ENCODE results near the gene CHKA.

The CHKA gene

GRCh38 chr11:68064926-68065325, 56.3 kb downstream of the CHKA start:
- Histone ChIP-seq H3K4me1 (ENCODE audit: control insufficient read depth, low read depth, low read length) (no peaks in the 10 kb centered on the region), H2AK5ac (ENCODE audit: low read length) (no peak overlapping the region), H4K5ac (ENCODE audit: low read length) (no peak overlapping the region), H3K4me2 (ENCODE audit: low read length) (no peak overlapping the region), H3K79me1 (ENCODE audit: low read length) (no peaks in the 10 kb centered on the region), H3K36me3 (ENCODE audit: control insufficient read depth, insufficient read depth, low read length) (peaks cover 20% of the 10 kb centered on the region), H3K9ac (ENCODE audit: low read length) (no peak overlapping the region), H3K56ac (ENCODE audit: low read length) (no peak overlapping the region), H2BK15ac (replicated peaks; ENCODE audit: low read depth) (no peak overlapping the region), H3K4me3 (ENCODE audit: low read length) (no peak overlapping the region), H4K8ac (ENCODE audit: low read depth, low read length) (no peak overlapping the region), H3K4ac (ENCODE audit: low read depth, low read length) (no peak overlapping the region), H2BK5ac (ENCODE audit: low read length) (no peak overlapping the region), H3K27ac (ENCODE audit: low read depth, low read length) (no peak overlapping the region), H3K79me2 (ENCODE audit: control insufficient read depth, insufficient read depth, low read length) (no peaks in the 10 kb centered on the region), H2BK120ac (ENCODE audit: low read depth, low read length) (no peak overlapping the region), H3K18ac (ENCODE audit: low read length) (no peak overlapping the region), H3K27me3 (ENCODE audit: insufficient read depth, low read length, poor library complexity) (no peaks in the 10 kb centered on the region), H3K23ac (ENCODE audit: low read length) (no peak overlapping the region)
- DNase-seq: no peak
- WGBS (ENCODE audit: extremely low coverage, insufficient coverage, low lambda C conversion rate): no CpG with 5 or more reads among the region's 2 CpGs

GRCh38 chr11:68061508-68061907, 59.7 kb downstream of the CHKA start:
- Histone ChIP-seq H3K79me2 (ENCODE audit: control insufficient read depth, insufficient read depth, low read length) (no peaks in the 10 kb centered on the region), H3K27ac (ENCODE audit: low read depth, low read length) (no peak overlapping the region), H3K36me3 (ENCODE audit: control insufficient read depth, insufficient read depth, low read length) (peaks cover 13% of the 10 kb centered on the region), H3K79me1 (ENCODE audit: low read length) (no peaks in the 10 kb centered on the region), H3K18ac (ENCODE audit: low read length) (no peak overlapping the region), H4K5ac (ENCODE audit: low read length) (no peak overlapping the region), H2BK120ac (ENCODE audit: low read depth, low read length) (no peak overlapping the region), H3K4ac (ENCODE audit: low read depth, low read length) (no peak overlapping the region), H4K8ac (ENCODE audit: low read depth, low read length) (no peak overlapping the region), H3K27me3 (ENCODE audit: insufficient read depth, low read length, poor library complexity) (no peaks in the 10 kb centered on the region), H2AK5ac (ENCODE audit: low read length) (no peak overlapping the region), H3K4me1 (ENCODE audit: control insufficient read depth, low read depth, low read length) (no peaks in the 10 kb centered on the region), H3K56ac (ENCODE audit: low read length) (no peak overlapping the region), H2BK15ac (replicated peaks; ENCODE audit: low read depth) (no peak overlapping the region), H3K9ac (ENCODE audit: low read length) (no peak overlapping the region), H3K4me3 (ENCODE audit: low read length) (no peak overlapping the region), H2BK5ac (ENCODE audit: low read length) (no peak overlapping the region), H3K23ac (ENCODE audit: low read length) (no peak overlapping the region), H3K4me2 (ENCODE audit: low read length) (no peak overlapping the region)
- DNase-seq: no peak
- no CpG with 5 or more reads among the region's 7 CpGs for WGBS (ENCODE audit: extremely low coverage, insufficient coverage, low lambda C conversion rate)

- no peak overlapping the region for H2AK5ac ChIP-seq (ENCODE audit: low read length)
- H3K9ac ChIP-seq (ENCODE audit: low read length): no peak overlapping the region
- no peaks in the 10 kb centered on the region for H3K4me1 ChIP-seq (ENCODE audit: control insufficient read depth, low read depth, low read length)
- DNase-seq: no peak
- no peak overlapping the region for H2BK15ac ChIP-seq (replicated peaks; ENCODE audit: low read depth)
- H3K4ac ChIP-seq (ENCODE audit: low read depth, low read length): no peak overlapping the region
- H3K79me1 ChIP-seq (ENCODE audit: low read length): no peaks in the 10 kb centered on the region
- H3K27me3 ChIP-seq (ENCODE audit: insufficient read depth, low read length, poor library complexity): no peaks in the 10 kb centered on the region
- no peak overlapping the region for H3K4me2 ChIP-seq (ENCODE audit: low read length)
- no peak overlapping the region for H3K23ac ChIP-seq (ENCODE audit: low read length)
- H3K56ac ChIP-seq (ENCODE audit: low read length): no peak overlapping the region
- H4K8ac ChIP-seq (ENCODE audit: low read depth, low read length): no peak overlapping the region
- H3K36me3 ChIP-seq (ENCODE audit: control insufficient read depth, insufficient read depth, low read length): peaks cover 11% of the 10 kb centered on the region
- WGBS (ENCODE audit: extremely low coverage, insufficient coverage, low lambda C conversion rate): no CpG with 5 or more reads among the region's 4 CpGs
- no peak overlapping the region for H3K4me3 ChIP-seq (ENCODE audit: low read length)
- H4K5ac ChIP-seq (ENCODE audit: low read length): no peak overlapping the region
- no peak overlapping the region for H2BK120ac ChIP-seq (ENCODE audit: low read depth, low read length)
- no peaks in the 10 kb centered on the region for H3K79me2 ChIP-seq (ENCODE audit: control insufficient read depth, insufficient read depth, low read length)
- H3K27ac ChIP-seq (ENCODE audit: low read depth, low read length): no peak overlapping the region
- no peak overlapping the region for H3K18ac ChIP-seq (ENCODE audit: low read length)
- no peak overlapping the region for H2BK5ac ChIP-seq (ENCODE audit: low read length)
Observed at GRCh38 chr11:68057807-68058206, 63.4 kb downstream of the CHKA start.

GRCh38 chr11:68056317-68057285, 64.6 kb downstream of the CHKA start:
- peaks cover 8% of the 10 kb centered on the region for H3K36me3 ChIP-seq (ENCODE audit: control insufficient read depth, insufficient read depth, low read length)
- H3K56ac ChIP-seq (ENCODE audit: low read length): no peak overlapping the region
- no peak overlapping the region for H2AK5ac ChIP-seq (ENCODE audit: low read length)
- no peaks in the 10 kb centered on the region for H3K27me3 ChIP-seq (ENCODE audit: insufficient read depth, low read length, poor library complexity)
- no CpG with 5 or more reads among the region's 12 CpGs for WGBS (ENCODE audit: extremely low coverage, insufficient coverage, low lambda C conversion rate)
- no peak overlapping the region for H2BK5ac ChIP-seq (ENCODE audit: low read length)
- no peak overlapping the region for H3K18ac ChIP-seq (ENCODE audit: low read length)
- no peak overlapping the region for H2BK15ac ChIP-seq (replicated peaks; ENCODE audit: low read depth)
- no peak overlapping the region for H3K4ac ChIP-seq (ENCODE audit: low read depth, low read length)
- no peak overlapping the region for H3K27ac ChIP-seq (ENCODE audit: low read depth, low read length)
- H3K9ac ChIP-seq (ENCODE audit: low read length): no peak overlapping the region
- H3K79me2 ChIP-seq (ENCODE audit: control insufficient read depth, insufficient read depth, low read length): no peaks in the 10 kb centered on the region
- no peak overlapping the region for H3K4me3 ChIP-seq (ENCODE audit: low read length)
- H4K8ac ChIP-seq (ENCODE audit: low read depth, low read length): no peak overlapping the region
- no peaks in the 10 kb centered on the region for H3K4me1 ChIP-seq (ENCODE audit: control insufficient read depth, low read depth, low read length)
- H3K23ac ChIP-seq (ENCODE audit: low read length): no peak overlapping the region
- no peak overlapping the region for H4K5ac ChIP-seq (ENCODE audit: low read length)
- H3K4me2 ChIP-seq (ENCODE audit: low read length): no peak overlapping the region
- H2BK120ac ChIP-seq (ENCODE audit: low read depth, low read length): no peak overlapping the region
- peak; percentile 45 for DNase-seq
- H3K79me1 ChIP-seq (ENCODE audit: low read length): no peaks in the 10 kb centered on the region

GRCh38 chr11:68053981-68054812, 67.0 kb downstream of the CHKA start:
- Histone ChIP-seq H3K4me3 (ENCODE audit: low read length) (no peak overlapping the region), H3K27ac (ENCODE audit: low read depth, low read length) (no peak overlapping the region)

More at GRCh38 chr11:68053981-68054812, 67.0 kb downstream of the CHKA start:
- Histone ChIP-seq H3K18ac (ENCODE audit: low read length) (no peak overlapping the region), H3K4me1 (ENCODE audit: control insufficient read depth, low read depth, low read length) (no peaks in the 10 kb centered on the region), H4K5ac (ENCODE audit: low read length) (no peak overlapping the region), H3K4ac (ENCODE audit: low read depth, low read length) (no peak overlapping the region), H3K4me2 (ENCODE audit: low read length) (no peak overlapping the region), H2BK5ac (ENCODE audit: low read length) (no peak overlapping the region), H3K56ac (ENCODE audit: low read length) (no peak overlapping the region), H2AK5ac (ENCODE audit: low read length) (no peak overlapping the region), H3K23ac (ENCODE audit: low read length) (no peak overlapping the region), H2BK15ac (replicated peaks; ENCODE audit: low read depth) (no peak overlapping the region), H3K79me2 (ENCODE audit: control insufficient read depth, insufficient read depth, low read length) (no peaks in the 10 kb centered on the region), H4K8ac (ENCODE audit: low read depth, low read length) (no peak overlapping the region), H3K9ac (ENCODE audit: low read length) (no peak overlapping the region), H2BK120ac (ENCODE audit: low read depth, low read length) (no peak overlapping the region), H3K36me3 (ENCODE audit: control insufficient read depth, insufficient read depth, low read length) (peaks cover 4% of the 10 kb centered on the region), H3K79me1 (ENCODE audit: low read length) (no peaks in the 10 kb centered on the region), H3K27me3 (ENCODE audit: insufficient read depth, low read length, poor library complexity) (no peaks in the 10 kb centered on the region)
- DNase-seq: no peak
- WGBS (ENCODE audit: extremely low coverage, insufficient coverage, low lambda C conversion rate): no CpG with 5 or more reads among the region's 11 CpGs

Data from mesendoderm (in vitro differentiated cells).